Activated effector memory CD4-positive, alpha-beta T cell treated with anti-CD3 and anti-CD28 coated beads, Interleukin-2, amount 50 U/mL, for 16 hours (primary cell): ENCODE results near the gene SPOP.

Source experiments
- DNase-seq: peaks from one replicate; pipeline ENCODE4 v3.0.0-alpha.2; 2020

The SPOP gene

DNA sequence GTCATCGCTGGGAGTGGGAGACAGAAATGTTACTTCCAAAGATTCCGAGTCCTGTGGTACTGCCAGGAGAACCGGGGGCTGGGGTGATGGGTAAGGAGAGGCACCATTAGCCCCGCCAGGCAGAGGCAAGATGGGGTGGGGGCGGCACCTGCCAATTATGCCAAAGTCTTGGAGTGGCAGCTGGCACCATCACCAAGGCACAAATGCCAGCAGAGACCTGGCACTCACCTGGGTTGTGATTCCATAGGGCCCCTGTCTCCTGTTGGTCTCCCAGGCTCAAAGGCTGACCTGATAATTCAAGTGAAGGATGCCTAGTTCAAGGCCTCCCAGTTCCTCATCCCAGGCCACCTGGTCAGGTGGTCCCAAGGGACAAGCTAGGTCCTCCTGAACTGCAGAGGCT, 94.7 kb downstream of the SPOP start:
- no peak for DNase-seq

DNA sequence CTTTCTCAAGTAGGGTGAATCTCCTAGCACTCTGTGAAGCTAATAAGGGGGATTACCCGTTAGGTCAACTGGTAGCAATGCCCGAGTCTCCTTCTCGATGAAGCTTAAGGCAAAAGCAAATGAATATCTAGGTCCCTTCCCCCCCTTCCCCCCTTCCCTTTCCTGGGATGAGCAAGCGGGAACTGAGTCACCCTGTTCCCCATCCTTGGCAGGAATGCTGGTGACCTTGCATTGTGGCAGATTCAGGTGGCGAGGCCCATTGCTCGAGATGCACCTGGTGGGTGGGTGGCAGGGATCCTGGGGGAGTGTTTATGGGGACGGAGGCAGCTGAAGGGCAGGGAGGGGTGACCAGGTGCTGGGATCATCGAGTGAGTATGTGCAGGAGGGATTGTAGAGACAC, 95.1 kb downstream of the SPOP start:
- DNase-seq = no peak

DNA sequence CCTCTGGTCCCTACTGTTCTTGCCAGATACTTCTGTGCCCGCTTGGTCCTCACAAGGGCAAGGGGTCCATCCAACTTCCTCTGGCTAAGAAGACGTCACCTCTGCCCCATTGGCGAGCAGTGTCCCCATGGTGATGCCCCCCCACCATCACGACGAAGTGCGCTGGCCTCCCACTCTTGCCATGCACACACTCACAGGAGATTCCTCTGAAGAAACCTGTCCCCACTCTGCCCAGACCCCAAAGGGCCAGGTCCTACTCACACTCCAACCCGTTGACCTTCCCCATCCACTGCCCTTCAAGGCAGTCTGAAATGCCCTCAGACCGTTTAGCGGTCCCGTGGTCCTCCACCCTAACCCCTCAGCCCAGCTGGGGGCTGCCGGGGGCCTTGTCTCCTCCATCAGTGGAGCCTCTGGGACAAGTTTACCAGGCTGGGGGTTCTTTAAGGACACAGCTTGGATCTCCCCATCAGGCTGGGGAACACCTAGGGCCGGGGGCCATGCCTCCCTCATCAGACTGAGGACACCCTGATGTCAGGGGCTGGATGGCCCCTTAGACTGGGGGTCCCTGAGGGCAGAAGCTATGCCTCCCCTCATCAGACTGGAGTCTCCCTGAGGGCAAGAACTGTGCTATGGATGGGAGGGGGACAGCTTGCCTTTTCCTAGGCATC, 95.7 kb downstream of the SPOP start:
- no peak for DNase-seq

DNA sequence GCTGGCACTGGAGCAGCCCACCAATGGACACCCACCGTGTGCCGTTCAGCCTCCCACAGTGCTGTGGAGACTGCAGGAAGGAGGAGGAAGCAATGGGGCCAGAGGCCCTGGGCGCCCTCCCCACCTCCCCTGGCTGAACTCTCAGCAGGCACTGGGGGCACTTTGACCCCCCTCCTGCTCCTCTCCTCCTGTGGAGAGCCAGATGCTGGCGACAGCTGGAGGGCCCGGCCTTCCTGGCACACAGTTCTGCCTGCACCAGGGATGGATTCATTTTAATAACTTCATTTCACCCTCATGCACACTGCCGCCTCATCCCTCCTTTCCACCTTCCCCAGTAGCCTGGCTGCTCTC, 96.3 kb downstream of the SPOP start:
- DNase-seq = no peak

DNA sequence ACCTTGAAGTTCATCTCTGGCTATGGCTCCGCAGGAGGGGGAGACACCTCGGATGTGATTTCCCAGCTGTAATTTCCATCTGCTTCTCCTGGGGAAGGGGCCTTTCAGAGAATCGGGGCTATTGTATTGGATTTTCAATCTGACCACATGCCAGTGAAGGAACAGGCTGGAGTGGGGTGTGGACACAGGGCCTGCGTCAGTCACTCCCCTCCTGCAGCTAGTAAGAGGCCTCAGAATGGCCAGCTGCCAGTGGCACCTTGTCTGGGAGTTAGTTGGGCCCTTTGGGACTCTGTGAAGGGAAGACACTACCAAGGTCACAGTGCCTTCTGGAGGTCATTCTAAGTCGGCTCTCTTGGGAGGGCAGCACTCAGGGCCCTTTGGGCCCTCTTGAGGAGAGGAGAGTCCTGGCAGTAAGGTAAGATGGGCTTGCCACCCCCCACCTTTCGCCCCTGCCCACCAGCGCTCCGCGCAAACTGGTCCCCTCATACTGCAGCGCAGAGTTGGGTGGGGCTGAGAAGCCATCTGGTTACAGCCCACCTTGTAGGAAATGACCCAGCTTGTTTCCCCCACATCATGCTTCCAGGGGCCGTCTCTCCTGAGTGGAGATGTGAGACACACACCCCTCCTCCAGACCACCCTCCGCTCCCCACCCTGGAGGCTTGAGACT, 96.8 kb downstream of the SPOP start:
- DNase-seq = no peak

DNA sequence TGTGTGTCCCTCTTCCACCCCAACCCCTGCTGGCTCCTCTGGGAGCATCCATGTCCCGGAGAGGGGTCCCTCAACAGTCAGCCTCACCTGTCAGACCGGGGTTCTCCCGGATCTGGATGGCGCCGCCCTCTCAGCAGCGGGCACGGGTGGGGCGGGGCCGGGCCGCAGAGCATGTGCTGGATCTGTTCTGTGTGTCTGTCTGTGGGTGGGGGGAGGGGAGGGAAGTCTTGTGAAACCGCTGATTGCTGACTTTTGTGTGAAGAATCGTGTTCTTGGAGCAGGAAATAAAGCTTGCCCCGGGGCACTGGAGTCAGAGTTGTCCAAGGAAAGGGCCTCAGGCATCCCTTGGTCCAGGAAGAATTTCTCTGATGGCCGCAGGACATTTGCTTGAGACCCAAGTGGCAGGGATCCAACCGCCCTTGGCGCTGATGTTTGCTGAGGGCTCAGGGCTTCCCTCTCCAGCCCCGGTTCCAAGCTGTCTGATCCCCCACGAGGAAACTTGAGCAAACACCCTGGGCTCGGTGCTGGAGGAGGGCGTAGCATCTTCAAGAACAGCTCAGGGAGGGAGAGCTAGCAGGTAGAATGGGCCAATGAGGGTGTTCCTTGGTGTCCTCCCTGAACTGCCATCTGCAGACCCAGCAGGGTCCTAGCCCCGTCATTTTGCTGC, 97.7 kb downstream of the SPOP start:
- no peak for DNase-seq

DNA sequence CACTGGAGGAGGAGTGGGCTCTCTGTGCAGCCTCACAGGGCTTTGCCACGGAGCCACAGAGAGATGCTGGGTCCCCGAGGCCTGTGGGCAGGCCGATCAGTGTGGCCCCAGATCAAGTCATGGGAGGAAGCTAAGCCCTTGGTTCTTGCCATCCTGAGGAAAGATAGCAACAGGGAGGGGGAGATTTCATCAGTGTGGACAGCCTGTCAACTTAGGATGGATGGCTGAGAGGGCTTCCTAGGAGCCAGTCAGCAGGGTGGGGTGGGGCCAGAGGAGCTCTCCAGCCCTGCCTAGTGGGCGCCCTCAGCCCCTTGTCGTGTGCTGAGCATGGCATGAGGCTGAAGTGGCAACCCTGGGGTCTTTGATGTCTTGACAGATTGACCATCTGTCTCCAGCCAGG, 98.4 kb downstream of the SPOP start:
- no peak for DNase-seq

DNA sequence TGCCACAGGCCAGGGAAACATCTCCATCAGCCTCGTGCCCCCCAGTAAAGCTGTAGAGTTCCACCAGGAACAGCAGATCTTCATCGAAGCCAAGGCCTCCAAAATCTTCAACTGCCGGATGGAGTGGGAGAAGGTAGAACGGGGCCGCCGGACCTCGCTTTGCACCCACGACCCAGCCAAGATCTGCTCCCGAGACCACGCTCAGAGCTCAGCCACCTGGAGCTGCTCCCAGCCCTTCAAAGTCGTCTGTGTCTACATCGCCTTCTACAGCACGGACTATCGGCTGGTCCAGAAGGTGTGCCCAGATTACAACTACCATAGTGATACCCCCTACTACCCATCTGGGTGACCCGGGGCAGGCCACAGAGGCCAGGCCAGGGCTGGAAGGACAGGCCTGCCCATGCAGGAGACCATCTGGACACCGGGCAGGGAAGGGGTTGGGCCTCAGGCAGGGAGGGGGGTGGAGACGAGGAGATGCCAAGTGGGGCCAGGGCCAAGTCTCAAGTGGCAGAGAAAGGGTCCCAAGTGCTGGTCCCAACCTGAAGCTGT, 98.9 kb downstream of the SPOP start:
- DNase-seq = no peak

DNA sequence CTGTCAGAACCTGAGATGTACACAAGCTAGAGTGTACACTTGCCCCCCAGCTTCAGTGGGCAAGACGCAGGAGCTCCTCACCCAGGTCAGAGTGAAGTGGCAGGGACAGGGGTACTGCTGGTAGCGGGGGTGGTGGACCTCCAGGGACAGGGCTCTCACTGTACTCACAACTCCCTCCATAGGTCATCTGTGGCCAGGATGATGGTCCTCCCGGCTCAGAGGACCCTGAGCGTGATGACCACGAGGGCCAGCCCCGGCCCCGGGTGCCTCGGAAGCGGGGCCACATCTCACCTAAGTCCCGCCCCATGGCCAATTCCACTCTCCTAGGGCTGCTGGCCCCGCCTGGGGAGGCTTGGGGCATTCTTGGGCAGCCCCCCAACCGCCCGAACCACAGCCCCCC, 99.5 kb downstream of the SPOP start:
- DNase-seq = no peak

DNA sequence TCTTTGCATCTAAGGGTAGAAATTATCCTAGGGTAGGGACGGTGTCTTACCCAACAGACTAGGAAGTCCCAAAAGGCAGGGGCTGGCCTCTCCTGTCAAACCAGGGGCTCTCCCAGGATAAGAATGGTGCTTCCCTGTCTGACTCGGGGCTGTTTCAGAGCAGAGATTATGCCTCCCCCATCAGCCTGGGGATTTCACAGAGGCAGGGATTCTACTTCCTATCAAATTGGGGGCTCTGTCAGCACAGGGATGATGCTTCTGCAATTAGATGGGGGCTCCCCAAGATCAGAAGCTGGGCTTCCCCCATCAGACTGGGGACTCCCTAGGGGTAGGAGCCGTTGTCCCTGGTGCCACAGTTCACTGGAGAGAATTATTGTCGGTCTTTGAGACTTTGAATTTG, 99.9 kb downstream of the SPOP start:
- no peak for DNase-seq

DNA sequence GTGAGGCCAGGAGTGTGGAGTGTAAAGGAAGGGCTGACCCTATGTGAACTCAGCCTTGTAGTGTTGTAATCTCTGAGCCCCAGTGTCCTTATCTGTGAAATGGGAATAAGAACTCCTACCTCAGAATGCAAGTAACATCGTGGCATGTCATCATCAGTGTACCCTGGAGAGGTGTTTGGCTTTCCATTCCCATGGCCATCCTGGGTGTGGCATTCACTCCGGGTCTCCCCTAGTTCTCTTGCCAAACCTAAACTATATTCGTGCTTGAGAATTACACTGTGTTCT, 100.3 kb downstream of the SPOP start:
- DNase-seq = no peak

DNA sequence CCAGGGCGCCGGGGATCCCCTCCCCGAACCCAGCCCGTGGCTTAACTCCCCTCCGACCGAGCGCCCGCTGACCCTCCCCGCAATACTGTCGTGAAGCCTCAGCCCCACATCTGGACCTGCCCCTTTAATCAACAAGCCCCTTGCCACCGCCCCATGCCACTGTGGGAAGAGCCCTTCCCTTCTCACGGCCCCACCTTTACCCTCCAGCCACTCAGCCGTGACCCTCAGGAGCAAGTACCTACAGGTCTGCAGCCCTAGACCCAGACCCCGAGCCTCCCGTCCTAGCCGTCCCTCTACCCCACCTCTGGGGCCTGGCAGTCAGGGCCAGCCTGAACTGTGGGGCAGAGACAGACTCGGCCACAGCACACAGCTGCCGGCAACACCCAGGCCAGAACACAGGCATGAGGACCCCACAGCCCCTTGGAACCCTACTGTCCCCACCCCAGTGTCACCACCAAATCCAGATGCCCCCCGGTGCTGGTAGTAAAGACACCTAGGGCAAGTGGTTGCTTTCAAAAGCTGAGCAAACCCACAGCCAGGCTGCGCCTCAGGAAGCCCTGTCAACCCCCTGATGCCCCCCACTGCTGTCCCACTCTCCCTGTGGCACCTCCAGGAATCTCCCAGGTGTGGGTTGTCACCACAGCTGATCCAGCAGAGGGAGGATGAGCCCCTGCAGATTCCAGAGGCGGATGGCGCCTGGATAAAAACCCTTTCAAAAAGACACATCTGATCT, 100.8 kb downstream of the SPOP start:
- DNase-seq = no peak

DNA sequence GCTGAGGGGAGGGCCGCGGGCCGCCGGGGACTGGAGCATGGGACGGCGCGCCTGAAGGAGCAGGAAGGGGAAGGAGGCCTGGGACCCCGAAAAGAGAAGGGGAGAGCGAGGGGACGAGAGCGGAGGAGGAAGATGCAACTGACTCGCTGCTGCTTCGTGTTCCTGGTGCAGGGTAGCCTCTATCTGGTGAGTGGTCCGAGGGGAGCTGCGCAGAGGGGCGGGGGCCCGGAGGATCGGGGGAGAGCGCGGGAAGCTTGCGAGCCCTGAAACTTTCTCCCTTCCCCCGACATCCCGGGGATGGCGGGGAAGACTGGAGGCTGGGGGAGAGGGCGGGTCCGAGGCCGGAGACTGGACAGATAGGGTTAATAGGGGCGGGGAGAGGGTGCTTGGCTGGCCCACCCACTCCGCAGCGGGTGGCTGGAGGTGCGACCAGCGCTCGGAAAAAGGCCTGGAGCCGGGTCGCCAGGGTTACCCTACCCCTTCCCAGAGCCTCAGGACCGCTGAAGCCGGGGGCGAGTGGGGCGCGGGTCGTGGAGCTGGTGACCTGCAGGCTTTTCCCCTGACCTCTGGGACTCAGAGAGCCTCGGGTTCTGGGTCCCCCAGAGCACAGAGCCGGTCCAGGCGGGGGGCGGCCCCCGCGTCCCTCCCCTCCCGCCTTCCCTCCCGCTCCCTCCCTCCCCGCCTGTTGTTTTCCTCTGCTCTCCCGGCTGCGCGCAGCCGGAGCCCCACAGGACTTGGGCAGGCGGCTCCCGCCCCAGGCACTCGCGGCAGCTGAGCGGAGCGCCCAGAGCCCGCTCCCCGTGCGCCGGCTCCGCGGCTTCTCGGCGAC, 101.6 kb downstream of the SPOP start:
- no peak for DNase-seq

DNA sequence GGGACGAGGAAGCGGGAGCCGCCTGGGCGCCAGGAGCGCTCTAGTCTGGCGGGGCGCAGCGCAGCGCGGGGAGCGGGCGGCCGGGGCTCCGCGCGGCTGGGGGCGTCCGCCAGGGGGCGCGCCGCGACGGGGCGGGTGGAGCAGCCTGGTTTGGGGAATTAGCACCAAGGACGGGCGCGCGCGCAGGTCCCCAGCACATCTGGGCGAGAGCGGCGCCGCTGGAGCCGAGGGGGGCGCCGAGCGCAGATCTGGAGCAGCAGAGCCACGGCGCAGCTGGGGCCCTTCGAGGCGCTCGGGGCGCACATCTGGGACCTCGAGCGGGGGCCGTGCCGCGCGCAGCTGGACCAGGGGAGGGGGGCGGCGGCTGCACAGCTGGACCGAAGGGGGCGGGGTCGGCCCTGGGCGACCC, 102.2 kb downstream of the SPOP start, which contains the start of gene NXPH3:
TSS of gene NXPH3 (plus strand) at position 193 of the 409 bp plus-strand sequence. CDS start 349 bp downstream, outside the sequence.
- DNase-seq = peak; percentile 86

DNA sequence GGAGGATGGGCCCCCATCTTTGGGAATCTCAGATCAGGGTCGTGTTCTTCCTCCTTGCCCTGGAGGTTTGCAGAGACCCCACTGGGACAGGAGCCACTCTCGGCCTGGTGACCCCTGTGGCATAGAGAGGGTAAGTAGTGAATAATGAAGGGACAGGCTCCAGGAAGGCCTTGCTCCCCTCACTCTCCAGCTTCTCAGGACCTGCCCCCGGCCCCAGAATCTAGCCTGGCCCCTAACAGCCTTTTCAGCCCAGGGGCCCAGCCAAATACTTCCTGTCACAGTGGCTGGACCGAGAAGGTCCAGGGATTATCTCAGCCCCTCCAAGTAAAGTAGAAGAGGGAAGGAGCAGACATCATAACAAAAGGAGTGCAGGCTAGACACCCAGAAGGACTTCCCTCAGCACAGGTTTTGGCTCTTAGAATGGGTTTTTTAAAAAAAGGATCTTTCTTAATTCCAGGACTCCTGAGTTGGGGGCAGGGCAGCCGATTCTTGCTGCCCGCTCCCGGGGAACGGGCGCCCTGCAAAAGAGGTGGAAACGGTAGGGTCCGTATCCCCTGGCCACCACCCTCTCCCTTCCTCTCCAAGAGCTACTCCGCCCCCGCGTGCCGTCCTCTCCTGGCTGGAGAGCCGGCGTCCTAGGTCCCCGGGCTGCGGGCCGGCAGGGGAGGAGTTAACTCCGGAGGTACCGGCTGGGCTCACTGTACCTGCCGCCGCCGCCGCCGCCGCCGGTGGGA, 102.8 kb downstream of the SPOP start:
- DNase-seq = no peak

DNA sequence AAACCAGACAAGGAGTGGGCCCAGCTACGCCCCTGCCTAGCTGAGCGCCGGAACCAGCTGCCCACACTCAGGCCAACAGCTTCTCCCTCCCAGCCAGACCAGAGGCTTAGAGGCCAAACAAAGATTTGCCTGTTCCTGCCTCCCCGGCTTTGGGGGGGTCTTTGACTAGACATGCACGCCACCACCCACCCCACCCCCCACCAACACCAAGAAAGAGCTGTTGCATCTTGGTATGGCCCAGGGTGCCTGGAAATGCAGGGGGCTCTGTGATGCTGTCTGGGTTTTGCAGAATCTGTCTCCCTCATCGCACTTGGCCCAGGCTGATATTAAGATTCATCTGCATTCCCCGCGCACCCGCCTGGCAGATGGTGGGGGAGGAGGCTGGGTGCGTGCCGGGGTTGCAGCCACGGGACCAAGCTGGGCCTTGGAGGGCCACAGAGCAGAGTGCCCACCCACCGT, 103.5 kb downstream of the SPOP start:
- no peak for DNase-seq

DNA sequence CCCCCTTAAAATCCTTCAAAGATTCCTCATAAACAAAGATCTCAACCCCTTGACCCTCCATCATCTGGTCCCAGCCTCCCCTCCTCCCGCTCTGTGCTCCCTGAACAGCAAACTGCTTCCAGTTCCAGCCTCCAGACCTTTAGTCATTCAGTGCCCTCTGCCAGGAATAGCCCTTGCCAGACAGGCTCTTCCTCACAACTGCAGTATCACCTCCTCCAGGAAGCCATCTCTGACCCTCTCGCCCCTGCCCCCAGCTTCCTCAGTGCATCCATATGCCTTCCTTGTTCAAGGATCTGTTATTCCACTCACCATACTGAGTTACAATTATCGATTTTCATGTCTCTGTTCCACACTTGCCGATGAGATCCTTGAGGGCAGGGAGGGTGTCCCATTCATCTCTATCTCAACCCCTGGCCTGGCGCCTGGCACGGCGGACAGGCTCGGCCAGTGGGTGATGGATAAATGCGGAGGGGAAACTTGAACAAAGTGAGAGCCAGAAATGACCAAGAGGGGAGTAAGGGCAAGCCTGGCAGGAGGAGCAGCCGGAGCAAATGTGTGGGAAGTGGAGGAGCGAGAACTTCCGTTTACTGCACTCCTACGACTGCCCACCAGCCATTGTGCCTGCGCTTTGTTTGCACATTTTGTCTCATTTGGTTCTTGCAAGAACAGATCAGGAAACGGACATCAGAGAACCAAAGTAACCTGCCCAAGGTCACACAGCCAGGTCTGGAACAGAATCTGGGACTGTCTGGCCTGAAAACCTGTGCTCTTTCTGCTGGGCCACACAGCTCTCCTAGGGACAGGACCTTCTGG, 104.2 kb downstream of the SPOP start:
- DNase-seq = no peak

DNA sequence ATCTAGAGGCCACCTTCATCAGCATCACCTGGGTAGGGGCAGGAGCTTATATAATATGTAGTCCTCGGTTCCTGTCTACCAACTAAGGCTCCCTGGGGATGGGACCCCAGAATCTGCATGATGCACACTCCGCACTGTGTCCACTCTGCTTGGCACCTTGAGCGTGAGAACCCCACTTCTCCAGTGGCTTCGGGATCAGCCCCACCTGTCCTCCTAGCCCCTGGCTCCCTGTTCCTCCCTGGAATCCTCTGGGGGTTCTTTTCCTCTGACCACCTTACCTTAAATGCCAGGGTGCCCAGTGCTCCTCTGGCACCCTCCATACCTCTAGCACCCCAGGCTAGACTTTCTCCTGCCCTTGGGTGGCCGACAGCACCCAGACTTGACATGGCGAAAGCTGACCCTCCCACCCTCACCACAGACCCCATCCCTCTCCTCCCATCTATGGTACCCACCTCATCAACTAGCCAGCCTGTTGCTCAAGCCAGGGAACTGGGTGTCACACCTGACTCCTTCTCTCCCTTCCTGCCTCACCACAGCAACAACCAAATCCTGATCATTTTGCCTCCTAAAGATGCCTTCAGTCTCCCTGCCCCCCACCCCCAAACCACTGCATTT, 105.0 kb downstream of the SPOP start:
- peak; percentile 52 for DNase-seq

DNA sequence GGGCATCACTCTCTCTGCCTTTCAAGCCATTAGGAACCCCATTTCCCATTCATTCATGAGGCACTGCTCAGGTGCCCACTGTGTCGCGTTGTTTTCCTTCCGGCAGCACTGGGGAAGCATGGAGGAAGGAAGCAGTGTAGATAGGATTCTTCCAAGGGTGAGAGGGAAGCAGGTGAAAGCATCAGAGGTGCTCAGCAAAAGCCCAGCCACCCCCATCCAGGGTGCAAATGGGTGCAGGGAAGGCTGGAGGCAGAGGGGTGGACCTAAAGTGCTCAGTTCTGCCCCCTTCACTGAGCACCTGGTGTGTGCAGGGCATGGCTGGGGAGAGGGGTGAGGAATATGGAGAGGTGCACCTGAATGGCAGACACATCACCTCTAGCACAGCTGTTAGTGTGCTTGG, 105.7 kb downstream of the SPOP start:
- DNase-seq = peak; percentile 50

DNA sequence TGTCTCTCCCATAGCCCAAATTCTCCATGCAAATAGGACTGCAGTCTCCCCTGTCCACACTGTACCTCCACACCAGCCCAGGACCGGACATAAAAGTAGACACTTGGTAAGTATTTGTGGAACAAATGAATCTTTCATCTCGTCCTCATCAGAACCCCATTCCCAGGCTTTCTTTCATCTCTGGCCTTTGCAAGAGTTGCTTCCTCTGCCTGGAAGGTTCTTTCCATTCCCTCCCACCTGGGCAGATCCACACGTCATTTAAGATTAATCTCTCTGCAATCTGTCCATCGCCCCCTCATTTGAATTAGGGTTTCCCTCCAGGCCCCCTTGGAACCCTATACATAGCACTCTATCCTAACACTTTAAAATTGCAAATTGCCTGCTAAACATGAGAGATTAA, 106.1 kb downstream of the SPOP start:
- DNase-seq = peak; percentile 8
